Measurements from ENCODE around the gene SRPK2. TPM values are rescaled to one million over a fixed set of nuclear protein-coding genes. Genes with fewer than 3 reads are reported as not detected.

SRPK2 gene
- total RNA-seq, 1 experiment from 2014 or later: 59.8 TPM

DNA sequence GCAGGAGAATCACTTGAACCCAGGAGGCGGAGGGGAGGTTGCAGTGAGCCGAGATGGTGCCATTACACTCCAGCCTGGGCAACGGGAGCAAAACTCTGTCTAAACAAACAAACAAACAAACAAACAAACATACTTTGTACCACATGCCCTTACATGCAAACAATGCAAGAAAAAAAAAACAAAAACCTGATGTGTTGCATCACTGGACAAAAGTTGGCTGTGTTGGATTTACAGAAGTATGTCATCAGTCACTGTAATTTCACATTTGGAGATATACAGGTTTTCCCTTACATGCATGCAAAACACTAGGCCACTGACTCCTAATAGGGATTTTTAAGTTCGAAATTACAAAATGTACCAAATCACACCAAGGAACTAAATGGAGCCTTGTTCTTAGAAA lies 138.5 kb downstream of the SRPK2 start:
- BruUV-seq (replicated peaks): no TSS peak
- DNase-seq (ENCODE audit: low spot score): no peak
- Histone ChIP-seq H3K27me3 (replicated peaks; ENCODE audit: insufficient read depth, low read depth, low read length, poor library complexity) (no peaks in the 10 kb centered on the region), H3K27ac (ENCODE audit: low read depth, low read length, poor library complexity, severe bottlenecking) (peak overlapping the region; percentile 6), H3K9me3 (ENCODE audit: low read depth, low read length, poor library complexity, severe bottlenecking) (no peaks in the 10 kb centered on the region), H3K4me3 (ENCODE audit: low read depth, low read length, poor library complexity, severe bottlenecking) (no peak overlapping the region), H3K36me3 (ENCODE audit: insufficient read depth, low read length, poor library complexity, severe bottlenecking) (no peaks in the 10 kb centered on the region), H3K4me1 (ENCODE audit: insufficient read depth, low read length, poor library complexity, severe bottlenecking) (peaks cover 47% of the 10 kb centered on the region)
- intact Hi-C loops (cut with micrococcal nuclease; ENCODE audit: unreplicated experiment): no loop called here
- ChIA-PET POLR2A (ENCODE audit: low non-redundant PET) (no interaction called here), CTCF (interaction anchor here (0.5 kb wide), 1 partner anchor 913 kb away, joined by 3 read pairs; no protein-coding TSS in a partner anchor)
- TF ChIP-seq EZH2 (IDR thresholded peaks at IDR 0.05; ENCODE audit: borderline replicate concordance, low read depth, low read length, poor library complexity, severe bottlenecking): no peak
- TF ChIP-seq, protein P1, sequence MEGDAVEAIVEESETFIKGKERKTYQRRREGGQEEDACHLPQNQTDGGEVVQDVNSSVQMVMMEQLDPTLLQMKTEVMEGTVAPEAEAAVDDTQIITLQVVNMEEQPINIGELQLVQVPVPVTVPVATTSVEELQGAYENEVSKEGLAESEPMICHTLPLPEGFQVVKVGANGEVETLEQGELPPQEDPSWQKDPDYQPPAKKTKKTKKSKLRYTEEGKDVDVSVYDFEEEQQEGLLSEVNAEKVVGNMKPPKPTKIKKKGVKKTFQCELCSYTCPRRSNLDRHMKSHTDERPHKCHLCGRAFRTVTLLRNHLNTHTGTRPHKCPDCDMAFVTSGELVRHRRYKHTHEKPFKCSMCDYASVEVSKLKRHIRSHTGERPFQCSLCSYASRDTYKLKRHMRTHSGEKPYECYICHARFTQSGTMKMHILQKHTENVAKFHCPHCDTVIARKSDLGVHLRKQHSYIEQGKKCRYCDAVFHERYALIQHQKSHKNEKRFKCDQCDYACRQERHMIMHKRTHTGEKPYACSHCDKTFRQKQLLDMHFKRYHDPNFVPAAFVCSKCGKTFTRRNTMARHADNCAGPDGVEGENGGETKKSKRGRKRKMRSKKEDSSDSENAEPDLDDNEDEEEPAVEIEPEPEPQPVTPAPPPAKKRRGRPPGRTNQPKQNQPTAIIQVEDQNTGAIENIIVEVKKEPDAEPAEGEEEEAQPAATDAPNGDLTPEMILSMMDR (conservative IDR thresholded peaks at IDR 0.05; ENCODE audit: low read depth, low read length): no peak

GRCh38 chr7:105249216-105249615 lies 139.5 kb downstream of the SRPK2 start:
- Histone ChIP-seq H3K4me1 (ENCODE audit: insufficient read depth, low read length, poor library complexity, severe bottlenecking) (peaks cover 50% of the 10 kb centered on the region), H3K9me3 (ENCODE audit: low read depth, low read length, poor library complexity, severe bottlenecking) (no peaks in the 10 kb centered on the region), H3K27me3 (replicated peaks; ENCODE audit: insufficient read depth, low read depth, low read length, poor library complexity) (no peaks in the 10 kb centered on the region), H3K27ac (ENCODE audit: low read depth, low read length, poor library complexity, severe bottlenecking) (no peak overlapping the region), H3K4me3 (ENCODE audit: low read depth, low read length, poor library complexity, severe bottlenecking) (no peak overlapping the region), H3K36me3 (ENCODE audit: insufficient read depth, low read length, poor library complexity, severe bottlenecking) (no peaks in the 10 kb centered on the region)
- intact Hi-C loops (cut with micrococcal nuclease; ENCODE audit: unreplicated experiment): no loop called here
- no peak for DNase-seq (ENCODE audit: low spot score)
- BruUV-seq (replicated peaks): no TSS peak
- ChIA-PET POLR2A (ENCODE audit: low non-redundant PET) (no interaction called here), CTCF (no interaction called here)
- no peak for TF ChIP-seq EZH2 (IDR thresholded peaks at IDR 0.05; ENCODE audit: borderline replicate concordance, low read depth, low read length, poor library complexity, severe bottlenecking)
- TF ChIP-seq, protein P1 (conservative IDR thresholded peaks at IDR 0.05; ENCODE audit: low read depth, low read length): no peak

GRCh38 chr7:105246679-105247078 lies 142.0 kb downstream of the SRPK2 start:
- intact Hi-C loops (cut with micrococcal nuclease; ENCODE audit: unreplicated experiment): no loop called here
- Histone ChIP-seq H3K27me3 (replicated peaks; ENCODE audit: insufficient read depth, low read depth, low read length, poor library complexity) (no peaks in the 10 kb centered on the region), H3K27ac (ENCODE audit: low read depth, low read length, poor library complexity, severe bottlenecking) (peak overlapping the region; percentile 39), H3K36me3 (ENCODE audit: insufficient read depth, low read length, poor library complexity, severe bottlenecking) (no peaks in the 10 kb centered on the region), H3K9me3 (ENCODE audit: low read depth, low read length, poor library complexity, severe bottlenecking) (no peaks in the 10 kb centered on the region), H3K4me1 (ENCODE audit: insufficient read depth, low read length, poor library complexity, severe bottlenecking) (peaks cover 40% of the 10 kb centered on the region), H3K4me3 (ENCODE audit: low read depth, low read length, poor library complexity, severe bottlenecking) (no peak overlapping the region)
- POLR2A ChIA-PET (ENCODE audit: low non-redundant PET): no interaction called here
- TF ChIP-seq, protein P1 (conservative IDR thresholded peaks at IDR 0.05; ENCODE audit: low read depth, low read length): no peak
- TF ChIP-seq EZH2 (IDR thresholded peaks at IDR 0.05; ENCODE audit: borderline replicate concordance, low read depth, low read length, poor library complexity, severe bottlenecking): no peak
- BruUV-seq (replicated peaks): no TSS peak
- CTCF ChIA-PET: interaction anchor here (0.6 kb wide), 1 partner anchor 90 kb away, joined by 3 read pairs; no protein-coding TSS in a partner anchor
- DNase-seq (ENCODE audit: low spot score): no peak
